NK-92 treated with Interleukin-12 subunit alpha and Interleukin-12 subunit beta, amount 100 ng/mL, for 24 hours (cell line): ENCODE results near the gene CPSF7.

Experiments used
- DNase-seq: peaks from one replicate; lab custom pipeline; 2025; lab: John Stamatoyannopoulos, UW

CPSF7 gene

GRCh38 chr11:61357233-61357893 is 72.4 kb downstream of the CPSF7 start:
- DNase-seq, result no peak

DNA sequence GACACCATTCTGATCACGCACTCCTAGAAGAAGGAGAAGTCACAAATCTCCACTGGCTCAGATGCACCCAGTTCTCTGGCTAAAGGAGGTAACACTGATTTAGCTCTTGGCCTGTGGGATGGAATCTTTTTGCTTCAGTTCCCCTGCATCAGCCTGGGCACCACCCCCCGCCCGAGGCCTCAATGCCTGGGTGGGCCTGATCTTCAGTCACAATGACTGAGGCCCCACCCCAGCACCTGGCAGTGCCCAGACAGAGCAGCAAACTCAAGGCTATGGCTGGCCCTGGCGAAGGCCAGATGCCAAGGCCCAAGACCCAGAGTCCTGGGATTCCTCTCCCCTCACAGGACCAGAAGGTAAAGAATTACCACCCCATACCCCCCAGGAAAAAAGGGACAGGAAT is 73.1 kb downstream of the CPSF7 start:
- DNase-seq, result no peak

- DNase-seq, result no peak
These were observed 75.6 kb downstream of the CPSF7 start for GRCh38 chr11:61354208-61354607.

DNA sequence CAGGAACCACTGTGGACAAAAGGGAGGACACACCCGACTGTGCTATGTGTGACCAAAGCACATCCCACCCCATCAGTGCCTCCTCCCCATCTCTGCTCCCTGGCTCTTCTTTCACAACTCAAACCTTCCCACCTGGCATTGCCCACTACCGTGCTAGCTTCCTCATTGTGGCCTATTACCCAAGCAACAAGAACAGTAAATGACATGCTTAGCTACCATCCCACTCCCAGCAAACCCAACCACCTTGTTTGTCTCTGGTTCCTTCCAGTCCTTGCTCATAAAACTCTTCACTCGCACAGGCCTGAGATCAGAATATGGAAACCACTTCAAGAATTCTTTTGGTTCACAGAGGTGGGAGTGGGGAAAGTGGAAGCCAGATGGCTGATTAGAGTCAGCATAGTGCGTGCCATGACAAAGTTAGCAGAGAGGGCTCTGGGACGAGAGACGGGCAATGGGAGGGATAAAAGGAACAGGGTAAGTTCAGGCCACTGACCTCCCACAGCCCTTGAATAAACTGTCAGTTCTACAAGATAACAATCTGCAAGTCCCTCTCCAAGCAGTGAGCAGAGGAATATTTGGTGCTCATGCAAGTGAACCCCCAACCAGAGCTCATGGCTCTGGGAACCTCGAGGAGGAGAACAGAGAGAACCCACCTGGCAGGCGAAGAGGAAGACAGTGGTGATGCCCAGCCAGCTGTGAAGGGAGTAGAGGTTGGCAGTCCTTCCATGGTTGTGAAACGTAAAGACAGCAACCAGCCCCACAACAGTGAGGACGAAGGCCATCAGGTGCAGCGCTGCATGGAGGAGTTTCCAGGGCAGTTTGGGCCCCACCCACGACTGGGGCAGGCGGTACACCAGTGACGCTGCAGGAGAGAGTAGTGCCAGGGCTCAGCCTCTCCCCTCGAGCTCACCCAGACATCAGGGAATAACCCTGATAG is 76.4 kb downstream of the CPSF7 start:
- DNase-seq, result no peak
